ENCODE data around the gene A1CF.
"Not testable (repeated sequence)": the region's sequence is repeated elsewhere in the genome, so short reads cannot be mapped to it uniquely, and the experiment has no call there.

Gene A1CF

DNA sequence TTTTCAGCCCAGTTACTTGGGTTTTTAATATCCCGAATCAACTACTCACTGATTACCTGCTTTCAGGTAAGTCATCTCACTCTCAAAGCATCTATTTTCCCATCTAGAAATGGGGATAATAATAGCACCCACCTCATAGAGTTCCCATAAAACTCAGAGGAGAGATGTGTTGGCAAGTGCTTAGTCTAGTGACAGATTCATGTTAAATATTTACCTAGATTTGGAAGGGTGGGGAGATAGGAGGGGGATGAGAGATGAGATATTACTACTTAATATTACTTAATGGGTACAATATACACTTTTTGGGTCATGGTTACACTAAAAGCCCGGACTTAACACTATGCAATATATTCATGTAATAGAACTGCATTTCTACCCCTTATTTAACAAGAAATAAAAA, 7.0 kb upstream of the A1CF start:
- H3K27me3 Mint-ChIP-seq: peaks cover 8% of the 10 kb centered on the region
- no peaks in the 10 kb centered on the region for H3K4me1 Mint-ChIP-seq (ENCODE audit: low read depth)
- no peaks in the 10 kb centered on the region for H3K36me3 Mint-ChIP-seq
- H3K4me3 Mint-ChIP-seq: no peak overlapping the region
- H3K9me3 Mint-ChIP-seq (ENCODE audit: low read depth): no peaks in the 10 kb centered on the region
- no peak overlapping the region for H3K27ac Mint-ChIP-seq

GRCh38 chr10:50884302-50884701, 1.1 kb downstream of the A1CF start:
- no peaks in the 10 kb centered on the region for H3K4me1 Mint-ChIP-seq (ENCODE audit: low read depth)
- H3K27me3 Mint-ChIP-seq: peaks cover 10% of the 10 kb centered on the region
- no peaks in the 10 kb centered on the region for H3K9me3 Mint-ChIP-seq (ENCODE audit: low read depth)
- H3K36me3 Mint-ChIP-seq: no peaks in the 10 kb centered on the region
- H3K27ac Mint-ChIP-seq: no peak overlapping the region
- H3K4me3 Mint-ChIP-seq: no peak overlapping the region

DNA sequence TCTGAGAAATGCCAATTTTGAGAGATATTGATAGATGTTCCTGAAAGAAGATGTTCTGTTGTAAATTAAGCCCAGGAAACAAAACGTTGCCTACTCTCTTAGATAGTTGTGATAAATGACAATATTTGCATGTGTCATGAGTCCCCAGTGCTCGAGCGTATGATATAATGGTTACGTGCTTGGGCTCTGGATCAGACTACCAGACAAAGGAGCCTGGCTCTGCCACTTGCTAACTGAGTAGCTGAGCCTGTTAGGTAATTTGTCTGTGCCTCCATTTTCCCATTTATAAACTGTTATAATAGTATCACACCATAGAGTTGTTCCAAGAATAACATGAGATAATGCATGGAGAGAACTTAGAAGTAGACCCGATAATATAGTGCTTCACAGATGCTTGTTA, 1.8 kb downstream of the A1CF start:
- Mint-ChIP-seq H3K27me3 (peaks cover 8% of the 10 kb centered on the region), H3K4me3 (no peak overlapping the region), H3K36me3 (no peaks in the 10 kb centered on the region), H3K27ac (no peak overlapping the region), H3K9me3 (ENCODE audit: low read depth) (no peaks in the 10 kb centered on the region), H3K4me1 (ENCODE audit: low read depth) (no peaks in the 10 kb centered on the region)

DNA sequence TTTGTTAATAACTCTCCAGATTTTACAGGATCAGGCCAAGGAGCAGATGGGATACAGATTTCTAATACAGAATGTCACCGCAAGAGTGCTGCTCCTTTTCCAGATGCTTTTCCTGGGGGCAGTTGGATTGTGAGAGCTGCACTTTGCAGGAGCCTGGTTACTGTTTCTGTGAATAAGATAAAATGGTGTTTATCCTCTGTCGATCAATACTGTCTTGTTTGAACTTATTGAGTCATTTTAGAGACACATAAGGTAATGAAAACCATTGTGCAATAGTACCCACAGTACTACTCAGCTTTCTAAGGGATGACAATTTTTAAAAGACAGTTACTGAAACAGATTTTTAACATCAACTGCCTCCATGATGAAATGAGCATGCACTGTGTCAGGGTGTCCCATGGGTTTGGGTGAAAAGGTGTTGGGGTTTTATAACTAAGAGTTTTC, 2.9 kb downstream of the A1CF start:
- Mint-ChIP-seq H3K27ac (no peak overlapping the region), H3K9me3 (ENCODE audit: low read depth) (no peaks in the 10 kb centered on the region), H3K4me1 (ENCODE audit: low read depth) (no peaks in the 10 kb centered on the region), H3K36me3 (no peaks in the 10 kb centered on the region), H3K4me3 (no peak overlapping the region), H3K27me3 (peaks cover 8% of the 10 kb centered on the region)

DNA sequence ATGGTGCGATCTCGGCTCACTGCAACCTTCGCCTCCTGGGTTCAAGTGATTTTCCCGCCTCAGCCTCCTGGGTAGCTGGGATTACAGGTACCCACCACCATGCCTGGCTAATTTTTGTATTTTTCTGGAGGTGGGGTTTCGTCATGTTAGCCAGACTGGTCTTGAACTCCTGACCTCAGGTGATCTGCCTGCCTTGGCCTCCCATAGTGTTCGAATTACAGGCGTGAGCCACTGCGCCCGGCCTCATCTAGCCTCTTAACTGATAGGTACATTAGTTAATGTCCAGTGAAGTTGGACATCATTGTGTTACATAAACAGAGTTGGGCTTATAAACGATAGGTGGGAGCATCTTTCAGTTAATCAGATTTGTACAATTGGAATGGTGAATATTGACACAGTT, 4.4 kb downstream of the A1CF start:
- H3K4me1 Mint-ChIP-seq (ENCODE audit: low read depth); H3K4me3 Mint-ChIP-seq; H3K27me3 Mint-ChIP-seq; H3K9me3 Mint-ChIP-seq (ENCODE audit: low read depth); H3K27ac Mint-ChIP-seq; H3K36me3 Mint-ChIP-seq: not testable (repeated sequence)

- Mint-ChIP-seq H3K4me1 (ENCODE audit: low read depth) (no peaks in the 10 kb centered on the region), H3K27me3 (peaks cover 1% of the 10 kb centered on the region), H3K4me3 (no peak overlapping the region), H3K9me3 (ENCODE audit: low read depth) (no peaks in the 10 kb centered on the region), H3K27ac (no peak overlapping the region), H3K36me3 (no peaks in the 10 kb centered on the region)
Measured at GRCh38 chr10:50876429-50876828, 9.0 kb downstream of the A1CF start.

GRCh38 chr10:50874723-50875122, 10.7 kb downstream of the A1CF start:
- Mint-ChIP-seq H3K27ac (no peak overlapping the region), H3K4me1 (ENCODE audit: low read depth) (no peaks in the 10 kb centered on the region), H3K4me3 (no peak overlapping the region), H3K36me3 (no peaks in the 10 kb centered on the region), H3K9me3 (ENCODE audit: low read depth) (no peaks in the 10 kb centered on the region), H3K27me3 (peaks cover 1% of the 10 kb centered on the region)

- Mint-ChIP-seq H3K36me3 (no peaks in the 10 kb centered on the region), H3K27ac (no peak overlapping the region), H3K4me3 (no peak overlapping the region), H3K9me3 (ENCODE audit: low read depth) (no peaks in the 10 kb centered on the region), H3K27me3 (peaks cover 11% of the 10 kb centered on the region), H3K4me1 (ENCODE audit: low read depth) (no peaks in the 10 kb centered on the region)
Measured at GRCh38 chr10:50866317-50866716, 19.1 kb downstream of the A1CF start.

- no peaks in the 10 kb centered on the region for H3K9me3 Mint-ChIP-seq (ENCODE audit: low read depth)
- no peaks in the 10 kb centered on the region for H3K36me3 Mint-ChIP-seq
- no peak overlapping the region for H3K27ac Mint-ChIP-seq
- no peak overlapping the region for H3K4me3 Mint-ChIP-seq
- H3K4me1 Mint-ChIP-seq (ENCODE audit: low read depth): no peaks in the 10 kb centered on the region
- peaks cover 6% of the 10 kb centered on the region for H3K27me3 Mint-ChIP-seq
Measured at GRCh38 chr10:50862719-50863118, 22.7 kb downstream of the A1CF start.

- Mint-ChIP-seq H3K9me3 (ENCODE audit: low read depth) (no peaks in the 10 kb centered on the region), H3K36me3 (no peaks in the 10 kb centered on the region), H3K27me3 (peaks cover 2% of the 10 kb centered on the region), H3K4me3 (no peak overlapping the region), H3K27ac (no peak overlapping the region), H3K4me1 (ENCODE audit: low read depth) (no peaks in the 10 kb centered on the region)
Measured at GRCh38 chr10:50861370-50861769, 24.1 kb downstream of the A1CF start.

GRCh38 chr10:50857579-50857978, 27.8 kb downstream of the A1CF start:
- H3K4me3 Mint-ChIP-seq: no peak overlapping the region
- peaks cover 12% of the 10 kb centered on the region for H3K27me3 Mint-ChIP-seq
- no peaks in the 10 kb centered on the region for H3K4me1 Mint-ChIP-seq (ENCODE audit: low read depth)

DNA sequence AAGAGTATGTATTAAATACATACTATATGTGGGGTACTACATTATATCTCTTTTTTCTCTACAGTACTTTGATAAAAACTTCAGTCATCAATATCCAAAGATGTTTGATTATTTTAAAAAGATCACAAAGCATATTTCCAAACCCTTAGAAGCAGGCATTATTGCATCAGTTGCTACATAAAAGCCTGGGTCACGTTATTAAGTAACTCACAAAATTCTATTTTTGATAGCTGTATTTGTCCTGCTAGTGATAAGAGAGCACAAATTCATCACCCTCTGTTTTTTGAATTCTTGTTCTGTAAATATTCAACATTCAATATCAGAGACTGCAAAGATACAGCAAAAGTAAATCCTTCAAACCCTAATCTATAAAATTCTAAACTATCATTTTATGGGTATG, 30.0 kb downstream of the A1CF start:
- H3K36me3 Mint-ChIP-seq: no peaks in the 10 kb centered on the region
- H3K4me1 Mint-ChIP-seq (ENCODE audit: low read depth): no peaks in the 10 kb centered on the region
- peaks cover 18% of the 10 kb centered on the region for H3K27me3 Mint-ChIP-seq
- no peak overlapping the region for H3K4me3 Mint-ChIP-seq
- H3K9me3 Mint-ChIP-seq (ENCODE audit: low read depth): no peaks in the 10 kb centered on the region
- H3K27ac Mint-ChIP-seq: no peak overlapping the region

More at GRCh38 chr10:50857579-50857978, 27.8 kb downstream of the A1CF start:
- no peak overlapping the region for H3K27ac Mint-ChIP-seq
- H3K9me3 Mint-ChIP-seq (ENCODE audit: low read depth): no peaks in the 10 kb centered on the region
- no peaks in the 10 kb centered on the region for H3K36me3 Mint-ChIP-seq

DNA sequence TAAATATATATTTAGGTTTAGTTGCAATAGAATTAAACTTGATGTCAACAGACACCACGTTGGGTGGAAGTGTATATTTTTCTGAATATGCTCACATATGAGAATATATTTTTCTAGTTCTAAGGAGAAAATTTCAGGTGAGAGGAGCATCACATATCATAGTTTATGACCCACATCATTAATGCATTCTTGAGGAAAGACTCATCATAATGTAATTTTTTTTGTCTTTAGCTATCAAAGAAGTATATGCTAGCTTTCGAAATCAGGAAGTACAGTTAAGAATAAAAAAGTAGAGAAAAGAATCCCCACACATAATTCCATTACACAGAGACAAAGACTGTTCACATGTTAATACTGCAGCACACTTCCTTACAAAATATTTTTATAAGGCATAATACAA, 30.4 kb downstream of the A1CF start:
- no peaks in the 10 kb centered on the region for H3K9me3 Mint-ChIP-seq (ENCODE audit: low read depth)
- H3K4me3 Mint-ChIP-seq: no peak overlapping the region
- no peak overlapping the region for H3K27ac Mint-ChIP-seq
- no peaks in the 10 kb centered on the region for H3K4me1 Mint-ChIP-seq (ENCODE audit: low read depth)
- peaks cover 18% of the 10 kb centered on the region for H3K27me3 Mint-ChIP-seq
- H3K36me3 Mint-ChIP-seq: no peaks in the 10 kb centered on the region

- H3K36me3 Mint-ChIP-seq: no peaks in the 10 kb centered on the region
- no peaks in the 10 kb centered on the region for H3K9me3 Mint-ChIP-seq (ENCODE audit: low read depth)
- H3K27ac Mint-ChIP-seq: no peak overlapping the region
- H3K4me3 Mint-ChIP-seq: no peak overlapping the region
- H3K27me3 Mint-ChIP-seq: peaks cover 18% of the 10 kb centered on the region
- no peaks in the 10 kb centered on the region for H3K4me1 Mint-ChIP-seq (ENCODE audit: low read depth)
Measured at GRCh38 chr10:50853557-50853956, 31.9 kb downstream of the A1CF start.

DNA sequence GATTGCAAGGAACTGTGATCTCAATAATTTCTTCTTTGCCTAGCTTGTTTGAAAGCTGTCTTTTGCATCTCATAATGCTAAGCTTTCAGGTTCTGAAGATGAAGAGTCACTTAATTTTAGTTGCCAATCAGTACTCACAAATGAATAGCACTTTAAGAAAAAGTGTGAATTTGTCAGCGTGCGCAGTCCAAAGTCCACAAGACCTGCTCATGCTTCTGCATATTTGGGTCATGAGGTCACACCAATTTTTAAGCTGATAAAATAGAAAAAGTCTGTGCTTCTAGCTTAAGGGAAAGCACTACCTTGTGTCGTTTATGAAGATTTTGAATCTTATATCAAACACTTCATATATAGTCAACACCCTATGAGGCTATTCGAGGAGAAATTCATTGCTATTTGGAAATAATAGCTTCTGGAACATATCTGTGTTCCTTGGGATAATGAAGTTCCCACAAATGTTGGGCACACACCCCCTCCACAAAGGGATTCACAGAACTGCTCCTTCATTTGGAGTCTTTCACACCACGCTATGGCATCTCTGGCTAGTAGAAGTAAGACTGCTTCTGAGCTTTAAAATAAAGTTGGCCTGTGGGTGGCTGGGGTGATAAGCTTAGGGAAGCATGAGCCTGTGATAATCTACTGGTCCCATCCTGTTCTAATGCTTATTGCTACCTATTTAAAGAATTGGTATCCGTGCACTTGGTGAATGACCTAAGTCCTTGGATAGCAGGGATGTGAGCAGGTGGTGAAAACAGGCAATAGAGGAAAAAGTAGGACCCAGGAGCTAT, 33.3 kb downstream of the A1CF start:
- Mint-ChIP-seq H3K27me3 (peaks cover 18% of the 10 kb centered on the region), H3K4me3 (no peak overlapping the region), H3K9me3 (ENCODE audit: low read depth) (no peaks in the 10 kb centered on the region), H3K36me3 (no peaks in the 10 kb centered on the region), H3K4me1 (ENCODE audit: low read depth) (no peaks in the 10 kb centered on the region), H3K27ac (no peak overlapping the region)

DNA sequence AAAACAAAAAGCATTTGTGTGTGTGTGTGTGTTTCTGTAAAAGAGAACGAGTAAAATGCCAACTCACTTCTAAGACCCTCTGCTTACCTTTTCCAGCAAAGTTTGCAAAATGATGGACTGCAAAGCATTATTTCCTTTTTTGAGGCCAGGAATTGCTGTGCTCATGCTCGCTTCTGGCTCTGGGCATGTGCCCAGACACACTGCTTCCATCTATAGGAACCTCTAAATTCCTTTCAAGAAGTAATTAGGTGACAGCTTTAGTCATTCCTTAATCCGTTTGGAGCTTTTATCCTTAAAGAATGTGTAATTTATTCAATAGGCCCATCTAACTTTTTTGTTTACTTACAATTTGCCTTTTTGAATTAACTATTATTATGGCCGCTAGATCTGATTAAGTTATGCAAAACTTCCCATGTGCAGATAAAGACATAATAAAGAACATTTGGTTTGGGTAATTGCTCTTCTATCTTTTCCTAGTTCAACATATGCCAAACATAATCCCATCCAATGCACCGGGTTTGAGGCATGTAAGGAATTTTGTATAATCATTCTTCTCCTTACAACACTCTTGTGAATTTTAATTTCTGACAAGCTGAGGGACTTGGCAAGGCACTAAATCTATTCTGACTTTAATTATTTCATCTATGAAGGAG, 34.7 kb downstream of the A1CF start:
- Mint-ChIP-seq H3K4me1 (ENCODE audit: low read depth) (no peaks in the 10 kb centered on the region), H3K36me3 (no peaks in the 10 kb centered on the region), H3K9me3 (ENCODE audit: low read depth) (no peaks in the 10 kb centered on the region), H3K27me3 (peaks cover 16% of the 10 kb centered on the region), H3K4me3 (no peak overlapping the region), H3K27ac (no peak overlapping the region)
